K562 (cell line): ENCODE measurements around the gene DHX58. TPM values are rescaled to one million over a fixed set of nuclear protein-coding genes. Genes with fewer than 3 reads are reported as not detected.
A peak's percentile ranks its signal among the peaks of the same experiment; 100 is the strongest.

Experiments
- ATAC-seq: fragments of 200-7000 bp; cut with Tn5 transposase; 3 replicates; pipeline ENCODE4 v1.9.1; 2020; ENCODE audit warnings: moderate library complexity
- BruUV-seq: library from RNA; stranded (reverse); fragments of 400-500 nt; replicated peaks from 2 replicates; lab custom pipeline; 2021; lab: Mats Ljungman, UMichigan
- CTCF ChIA-PET: fragments of 300-600 bp; formaldehyde crosslinking; extraction: SDS; loops from one replicate; lab custom pipeline; 2021; ENCODE audit warnings: low intra/inter-chr PET ratio; lab: Yijun Ruan, JAX
- POLR2A ChIA-PET: fragments of 300-600, 350-650 bp; sonication (Branson Sonifier 250); formaldehyde crosslinking; extraction: SDS; loops from one replicate; lab custom pipeline; 2021; ENCODE audit warnings: antibody characterized with exemption, inconsistent platforms; lab: Yijun Ruan, JAX
- DNase-seq, 4 experiments: peaks; one replicate each; pipeline versions ENCODE4 v3.0.0 to v3.0.0-alpha.2; 2011 to 2018; ENCODE audit warnings: low spot score in 3 of 4, mixed read lengths in 3 of 4; ENCODE audit errors: extremely low read depth in 1 of 4
- FAIRE-seq: peaks from 2 replicates; lab custom pipeline; 2011; peaks lifted over from hg19 to GRCh38; lab: Jason Lieb, UNC
- H2AFZ ChIP-seq: 2 replicates; pipeline ENCODE4 v1.6.0; 2011; ENCODE audit warnings: low read depth, low read length, control low read depth, inconsistent platforms
- H3K27ac ChIP-seq: fragments of 200-600 bp; 3 replicates; pipeline ENCODE4 v1.8.0; 2011; ENCODE audit warnings: low read depth, mild to moderate bottlenecking, control low read depth, inconsistent platforms, low read length, moderate library complexity, mixed read lengths; ENCODE audit errors: extremely low read depth
- H3K27me3 ChIP-seq, 2 experiments: fragments of 300-600 bp in 1 of 2; 2 replicates in 1 of 2; 3 replicates in 1 of 2; pipeline versions ENCODE4 v1.6.0 to v1.8.0; 2011; ENCODE audit warnings: inconsistent platforms in 2 of 2, low read length in 2 of 2, mild to moderate bottlenecking in 1 of 2, mixed read lengths in 1 of 2, moderate library complexity in 1 of 2; ENCODE audit not compliant: control insufficient read depth in 2 of 2, insufficient read depth in 2 of 2
- H3K36me3 ChIP-seq: fragments of 300-600 bp; 3 replicates; pipeline ENCODE4 v1.8.0; 2011; ENCODE audit warnings: mild to moderate bottlenecking, low read length, inconsistent platforms; ENCODE audit not compliant: control insufficient read depth, insufficient read depth
- H3K4me1 ChIP-seq, 2 experiments: fragments of 200-600 bp in 1 of 2; replicated peaks in 1 of 2; 2 replicates in 1 of 2; 3 replicates in 1 of 2; pipeline versions ENCODE4 v1.5.1 to v1.8.0; 2011; ENCODE audit warnings: inconsistent platforms in 2 of 2, low read length in 2 of 2, mild to moderate bottlenecking in 1 of 2, mixed read lengths in 1 of 2, moderate library complexity in 1 of 2; ENCODE audit not compliant: control insufficient read depth in 2 of 2, insufficient read depth in 2 of 2
- H3K4me2 ChIP-seq: 2 replicates; pipeline ENCODE4 v1.6.1; 2011; ENCODE audit warnings: low read length, control low read depth, inconsistent platforms, mixed read lengths; ENCODE audit not compliant: insufficient read depth
- H3K4me3 ChIP-seq: fragments of 200-600 bp; sonication (generic), shearing (Covaris generic); 2 replicates; pipeline ENCODE4 v1.5.1; 2016; ENCODE audit warnings: control low read depth, inconsistent platforms
- H3K79me2 ChIP-seq: fragments of 200-600 bp; 3 replicates; pipeline ENCODE4 v1.8.0; 2011; ENCODE audit warnings: low read length, inconsistent platforms; ENCODE audit not compliant: control insufficient read depth, insufficient read depth
- H3K9ac ChIP-seq, 2 experiments: 2 replicates each; pipeline versions ENCODE4 v1.6.0 to v1.6.1; 2011; ENCODE audit warnings: low read depth in 2 of 2, low read length in 2 of 2, control low read depth in 1 of 2, inconsistent platforms in 1 of 2, mild to moderate bottlenecking in 1 of 2, mixed read lengths in 1 of 2; ENCODE audit not compliant: insufficient read depth in 1 of 2
- H3K9me1 ChIP-seq: one replicate; pipeline ENCODE4 v1.6.0; 2011; ENCODE audit warnings: inconsistent platforms, mild to moderate bottlenecking, low read length, moderate library complexity; ENCODE audit not compliant: control insufficient read depth, insufficient read depth
- H3K9me3 ChIP-seq: replicated peaks from 2 replicates; pipeline ENCODE4 v1.5.1; 2011; ENCODE audit warnings: low read depth, low read length, inconsistent platforms; ENCODE audit not compliant: control insufficient read depth, insufficient read depth
- H4K20me1 ChIP-seq: replicated peaks from 2 replicates; pipeline ENCODE4 v1.6.1; 2011; ENCODE audit warnings: low read length, inconsistent platforms, mixed read lengths; ENCODE audit not compliant: control insufficient read depth, insufficient read depth
- ELF4 ChIP-seq: fragments of 450-650 bp; formaldehyde crosslinking; IDR thresholded peaks from 2 replicates; pipeline ENCODE4 v1.4.0; 2022; ENCODE audit warnings: missing genetic modification characterization
- POLR2G ChIP-seq: fragments of 200-400 bp; formaldehyde crosslinking; IDR thresholded peaks from 2 replicates; pipeline ENCODE4 v1.6.1; 2017; ENCODE audit warnings: low read depth, mild to moderate bottlenecking, antibody characterized with exemption, low read length, moderate library complexity
- VEZF1 ChIP-seq: fragments of 200-800 bp; sonication (Bioruptor generic); IDR thresholded peaks from 2 replicates; pipeline ENCODE4 v1.6.1; 2017; ENCODE audit warnings: missing genetic modification characterization, missing compliant biosample characterization
- ZNF740 ChIP-seq, 3 experiments: fragments of 200-800 bp in 1 of 3; sonication (Bioruptor generic) in 1 of 3; sonication (generic) in 1 of 3; formaldehyde crosslinking in 1 of 3; IDR thresholded peaks; 2 replicates each; pipeline versions ENCODE4 v1.6.1 to v1.8.0; 2016 to 2022; ENCODE audit warnings: mild to moderate bottlenecking in 2 of 3, missing compliant biosample characterization in 2 of 3, missing genetic modification characterization in 2 of 3, missing genetic modification reagents in 1 of 3
- WGBS: fragments of 100-300 bp; shearing (Covaris generic); methylation state at CpG from one replicate; pipeline ENCODE4 v1.1.6; 2016; ENCODE audit warnings: low coverage, mixed read lengths; ENCODE audit not compliant: insufficient coverage; ENCODE audit errors: missing lambda C conversion rate; 5-methylcytosine and 5-hydroxymethylcytosine counted together
- in situ Hi-C: fragments of 300-500 bp; cut with MboI; formaldehyde crosslinking; loops from 4 replicates; pipeline ENCODE4 v1.15.0; 2018; ENCODE audit warnings: inconsistent platforms, mixed read lengths
- intact Hi-C: fragments of 100-400 bp; cut with micrococcal nuclease; formaldehyde crosslinking; loops from 2 replicates; pipeline ENCODE4 v1.14.2; 2022
- polyA plus RNA-seq, 8 experiments: library from polyadenylated mRNA; depleted of rRNA in 4 of 8; stranded (reverse) in 5 of 8; unstranded in 3 of 8; fragments of >200 nt; fragmentation: Nextera tagmentation in 2 of 8; fragmentation: Illumina TruSeq in 1 of 8; extraction: Ambion mirVana in 2 of 8; extraction: Trizol in 1 of 8; gene quantifications; 2 replicates each; pipeline versions ENCODE4 v1.2.1 to v1.2.3, GENCODE V29; 2011 to 2014; ENCODE audit warnings: inconsistent platforms in 1 of 8, missing spikeins in 1 of 8
- total RNA-seq, 7 experiments: library from RNA; depleted of rRNA in 6 of 7; stranded (reverse); fragments of >200 nt in 6 of 7; fragmentation: Illumina TruSeq in 2 of 7; extraction: Trizol in 2 of 7; gene quantifications; 2 replicates each; pipeline versions ENCODE4 v1.2.1 to v1.2.3, GENCODE V29; 2011 to 2021; ENCODE audit warnings: low replicate concordance in 1 of 7

DHX58 gene
- total and polyA plus RNA-seq, 9 of the 15 experiments (the other 6 are each of a cell fraction or from before 2014, with no cell fraction given), result 0.15 to 3.0 (median 1.4) TPM

DNA sequence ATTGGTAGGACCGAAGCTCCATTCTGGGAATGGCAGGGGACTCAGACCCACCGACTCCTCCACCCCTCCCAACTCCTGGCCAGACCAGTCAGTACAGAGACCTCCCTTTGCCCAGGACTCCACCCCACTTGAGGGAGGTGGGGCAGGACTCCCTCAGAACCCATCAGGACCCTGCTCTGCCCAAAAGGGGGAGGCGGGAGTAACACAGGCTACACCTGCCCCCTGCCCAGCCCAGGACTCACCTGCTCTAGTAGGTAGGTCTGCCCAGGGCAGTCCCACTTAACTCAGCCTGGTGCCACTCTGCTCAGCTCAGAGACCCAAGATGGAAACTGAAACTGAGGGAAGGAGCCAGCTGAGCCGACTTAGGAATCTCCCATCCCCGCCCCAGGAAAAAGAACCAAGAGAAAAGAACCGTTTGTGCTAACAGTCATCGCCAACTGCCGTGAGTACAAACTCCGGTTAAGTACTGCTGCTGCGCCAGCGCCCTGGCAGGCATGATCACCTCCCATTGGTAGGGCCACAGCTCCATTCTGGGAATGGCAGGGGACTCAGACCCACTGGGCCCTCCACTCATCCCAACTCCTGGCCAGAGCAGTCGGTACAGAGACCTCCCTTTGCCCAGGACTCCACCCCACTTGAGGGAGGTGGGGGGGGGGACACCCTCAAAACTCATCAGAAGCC, 503 bp downstream of the DHX58 start:
- Histone ChIP-seq H3K4me2 (peak overlapping the region; percentile 69), H3K9me1 (no peaks in the 10 kb centered on the region), H3K36me3 (peaks cover 34% of the 10 kb centered on the region; the same call in 2 of the 3 replicates), H3K9ac (peak overlapping the region; percentile 27 to 88; a peak in 3 of 4 replicates), H3K27me3 (no peaks in the 10 kb centered on the region), H2AFZ (peak overlapping the region; percentile 64; the same call in 1 of the 2 replicates), H4K20me1 (no peaks in the 10 kb centered on the region), H3K27ac (0 out of 3 replicates have a peak overlapping the region, but pooled peaks have one; percentile 27), H3K4me1 (peaks cover 12 to 58% of the 10 kb centered on the region in 2 experiments; a peak in 4 of 5 replicates), H3K79me2 (no peaks in the 10 kb centered on the region), H3K4me3 (no peak overlapping the region), H3K9me3 (no peaks in the 10 kb centered on the region)
- ChIA-PET POLR2A (interaction anchor here (0.9 to 2.0 kb wide), 3 partner anchors 8 to 147 kb away, joined by 3 to 6 read pairs (median 3); partner anchors contain the start of genes DNAJC7 and KAT2A), CTCF (interaction anchor here (1.2 to 1.5 kb wide), 2 partner anchors 45 to 88 kb away, joined by 3 to 4 read pairs; no protein-coding TSS in a partner anchor)
- ATAC-seq (peak; percentile 7), FAIRE-seq (no peak), DNase-seq (no peak)
- in situ Hi-C loops, result loop anchor here (5.0 to 25.0 kb wide), 3 partner anchors 85 to 375 kb away; partner anchors contain the start of gene HAP1
- 46% methylated on average over 10 of the region's 12 CpGs for WGBS
- intact Hi-C loops, result no loop called here
- peak; percentile 76 for TF ChIP-seq VEZF1 (CRISPR knock-in tag)
- TF ChIP-seq ZNF740 (CRISPR knock-in tag; IDR thresholded peaks at IDR 0.05), result no peak
- TF ChIP-seq ZNF740 (tag; IDR thresholded peaks at IDR 0.05), result 0 out of 4 replicates have a peak, but pooled peaks of 1 of the 2 experiments have one; percentile 52
- TF ChIP-seq ELF4 (CRISPR knock-in tag), result no peak
- TF ChIP-seq POLR2G, result 0 out of 2 replicates have a peak, but pooled peaks have one; percentile 15
- no TSS peak for BruUV-seq
